Measurements from ENCODE around the gene LILRA6. TPM values are rescaled to one million over a fixed set of nuclear protein-coding genes. Genes with fewer than 3 reads are reported as not detected.

Gene LILRA6
- total RNA-seq, 4 donors from 2014 or later: 0.22 to 10.2 (median 0.90) TPM

DNA sequence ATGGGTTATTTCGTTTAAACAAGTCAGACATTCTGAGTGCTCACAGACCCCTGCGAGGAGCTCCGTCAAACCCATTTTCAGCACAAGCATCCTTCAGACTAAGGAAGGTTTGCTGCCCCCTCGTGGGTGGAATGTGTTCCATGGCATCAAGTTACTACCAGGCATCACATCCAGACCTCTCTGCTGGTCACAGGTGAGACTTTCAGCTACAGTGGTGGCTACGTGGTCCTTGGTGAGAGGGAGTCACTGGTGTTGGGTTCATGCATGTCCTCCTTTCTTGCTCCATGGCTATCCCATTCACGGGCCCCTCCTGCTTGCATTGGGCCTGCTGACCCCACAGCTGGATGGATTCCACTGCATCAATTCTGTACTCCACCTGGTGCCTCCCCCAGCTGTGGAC is 23.5 kb upstream of the LILRA6 start:
- no peak overlapping the region for H3K4me3 ChIP-seq
- peak; percentile 51 to 83 for DNase-seq (ENCODE audit: low spot score in 2 of 2)
- no peaks in the 10 kb centered on the region for H3K4me1 ChIP-seq
- no peak overlapping the region for H3K27ac ChIP-seq
- H3K27me3 ChIP-seq: no peaks in the 10 kb centered on the region
- no peaks in the 10 kb centered on the region for H3K9me3 ChIP-seq
- H3K36me3 ChIP-seq: no peaks in the 10 kb centered on the region
- TF ChIP-seq CTCF (IDR thresholded peaks at IDR 0.05) (peak; percentile 46 to 67 (median 51)), POLR2A (IDR thresholded peaks at IDR 0.05) (no peak)
- 6 to 9% methylated on average over 6 of the region's 6 CpGs for WGBS, 2 donors

DNA sequence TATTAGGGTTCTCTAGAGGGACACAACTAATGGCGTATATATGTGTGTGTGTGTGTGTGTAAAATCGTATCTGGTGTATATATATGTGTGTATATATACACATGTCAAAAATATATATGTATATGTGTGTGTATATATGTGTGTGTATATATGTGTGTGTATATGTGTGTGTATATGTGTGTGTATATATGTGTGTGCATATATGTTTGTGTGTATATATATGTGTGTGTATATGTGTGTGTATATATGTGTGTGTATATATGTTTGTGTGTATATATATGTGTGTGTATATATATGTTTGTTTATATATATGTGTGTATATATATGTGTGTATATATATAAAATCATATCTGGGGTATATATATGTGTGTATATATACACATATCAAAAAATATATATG is 19.9 kb upstream of the LILRA6 start:
- Histone ChIP-seq H3K4me1 (no peaks in the 10 kb centered on the region), H3K9me3 (no peaks in the 10 kb centered on the region), H3K4me3 (no peak overlapping the region), H3K27ac (no peak overlapping the region), H3K36me3 (no peaks in the 10 kb centered on the region), H3K27me3 (no peaks in the 10 kb centered on the region)
- 86 to 87% methylated on average over 2 of the region's 2 CpGs for WGBS, 2 donors
- DNase-seq (ENCODE audit: low spot score in 2 of 2): no peak
- TF ChIP-seq CTCF (IDR thresholded peaks at IDR 0.05): no peak
- no peak for TF ChIP-seq EP300 (IDR thresholded peaks at IDR 0.05)
- no peak for TF ChIP-seq POLR2A (IDR thresholded peaks at IDR 0.05)

GRCh38 chr19:54262066-54262465 is 19.5 kb upstream of the LILRA6 start:
- H3K27ac ChIP-seq: no peak overlapping the region
- WGBS, 2 donors: 71 to 73% methylated on average over 11 of the region's 11 CpGs
- no peak for TF ChIP-seq CTCF (IDR thresholded peaks at IDR 0.05)
- no peak for TF ChIP-seq POLR2A (IDR thresholded peaks at IDR 0.05)
- no peak for TF ChIP-seq EP300 (IDR thresholded peaks at IDR 0.05)
- H3K9me3 ChIP-seq: no peaks in the 10 kb centered on the region
- no peaks in the 10 kb centered on the region for H3K27me3 ChIP-seq
- no peaks in the 10 kb centered on the region for H3K4me1 ChIP-seq
- H3K4me3 ChIP-seq: no peak overlapping the region
- H3K36me3 ChIP-seq: no peaks in the 10 kb centered on the region
- DNase-seq (ENCODE audit: low spot score in 2 of 2): no peak

DNA sequence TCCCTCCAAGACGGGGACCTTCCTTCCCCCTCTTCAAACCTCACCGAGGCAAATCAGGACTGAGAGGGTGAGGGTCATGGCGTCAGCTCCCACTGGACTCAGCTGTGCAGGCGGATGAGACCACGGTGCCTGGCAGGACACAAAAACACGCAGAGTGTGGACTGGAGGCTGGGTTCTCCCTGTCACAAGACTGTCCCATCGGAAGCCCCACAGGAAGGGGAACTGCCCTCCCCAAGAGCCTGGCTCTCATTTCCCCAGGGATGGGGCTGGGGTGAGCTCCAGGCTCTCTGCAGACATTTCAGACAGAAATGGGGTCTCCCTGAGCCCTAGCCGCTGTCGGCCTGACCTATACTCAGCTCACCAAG is 14.5 kb upstream of the LILRA6 start, which contains the start of gene LILRB5:
Gene LILRB5, minus strand, starts transcription at position 158 of the 365 bp plus-strand sequence. Its CDS starts 80 bp downstream, at position 78.
- Histone ChIP-seq H3K36me3 (no peaks in the 10 kb centered on the region), H3K27ac (no peak within 1 kb of the TSS), H3K4me3 (peak within 1 kb of the TSS in 1 of 4 donors; percentile 34), H3K9me3 (no peaks in the 10 kb centered on the region), H3K27me3 (peaks cover 0 to 32% of the 10 kb centered on the region in 2 donors), H3K4me1 (no peaks in the 10 kb centered on the region)
- no peak for DNase-seq (ENCODE audit: low spot score in 2 of 2)
- peak in 1 of 2 donors; percentile 20 for TF ChIP-seq EP300 (IDR thresholded peaks at IDR 0.05)
- no peak for TF ChIP-seq CTCF (IDR thresholded peaks at IDR 0.05)
- WGBS, 2 donors: 57 to 62% methylated on average over 8 of the region's 9 CpGs

GRCh38 chr19:54256250-54257115 is 13.9 kb upstream of the LILRA6 start:
- H3K36me3 ChIP-seq: no peaks in the 10 kb centered on the region
- TF ChIP-seq EP300 (IDR thresholded peaks at IDR 0.05): no peak
- TF ChIP-seq CTCF (IDR thresholded peaks at IDR 0.05): no peak
- TF ChIP-seq POLR2A (IDR thresholded peaks at IDR 0.05): no peak
- WGBS, 2 donors: 67 to 77% methylated on average over 13 to 17 of the region's 19 CpGs
- DNase-seq (ENCODE audit: low spot score in 2 of 2): no peak
- peaks cover 0 to 34% of the 10 kb centered on the region in 2 donors for H3K27me3 ChIP-seq
- no peak overlapping the region for H3K27ac ChIP-seq
- no peaks in the 10 kb centered on the region for H3K9me3 ChIP-seq
- H3K4me1 ChIP-seq: no peaks in the 10 kb centered on the region
- peak overlapping the region in 1 of 4 donors; percentile 34 for H3K4me3 ChIP-seq
